SK-N-SH treated with all-trans-retinoic acid at 6 μM for 48 hours (cell line): ENCODE results near the gene ZDHHC5.

Experiments
- ATAC-seq: fragments of 200-7000 bp; cut with Tn5 transposase; 3 replicates; pipeline ENCODE4 v1.9.1; 2020; ENCODE audit warnings: mild to moderate bottlenecking, moderate library complexity
- BACH2 ChIP-seq: fragments of 250-450 bp; sonication (Bioruptor Pico); IDR thresholded peaks from 2 replicates; pipeline ENCODE4 v1.9.0; 2021; ENCODE audit warnings: mild to moderate bottlenecking, borderline replicate concordance
- CREB5 ChIP-seq: fragments of 250-450 bp; sonication (Bioruptor Pico); IDR thresholded peaks from 2 replicates; pipeline ENCODE4 v1.5.1; 2020; ENCODE audit warnings: low read depth, mild to moderate bottlenecking, moderate library complexity
- CSRNP3 ChIP-seq: fragments of 250-450 bp; sonication (Bioruptor Pico); IDR thresholded peaks from 2 replicates; pipeline ENCODE4 v1.5.1; 2021; ENCODE audit warnings: mild to moderate bottlenecking, moderate library complexity
- ESRRG ChIP-seq: fragments of 250-450 bp; sonication (Bioruptor Pico); IDR thresholded peaks from 2 replicates; pipeline ENCODE4 v1.6.1; 2021; ENCODE audit warnings: mild to moderate bottlenecking
- GLIS3 ChIP-seq: fragments of 250-450 bp; sonication (Bioruptor Pico); IDR thresholded peaks from 2 replicates; pipeline ENCODE4 v1.5.0; 2020; ENCODE audit warnings: mild to moderate bottlenecking, moderate library complexity
- ISL1 ChIP-seq: fragments of 250-450 bp; sonication (Bioruptor Pico); IDR thresholded peaks from 2 replicates; pipeline ENCODE4 v2.1.2; 2022; ENCODE audit warnings: mild to moderate bottlenecking, moderate library complexity
- OSR1 ChIP-seq: fragments of 250-450 bp; sonication (Bioruptor Pico); IDR thresholded peaks from 2 replicates; pipeline ENCODE4 v1.8.0; 2022; ENCODE audit warnings: moderate library complexity, mild to moderate bottlenecking, inconsistent platforms
- PATZ1 ChIP-seq: fragments of 250-450 bp; sonication (Bioruptor Pico); IDR thresholded peaks from 2 replicates; pipeline ENCODE4 v1.8.0; 2020; ENCODE audit warnings: mild to moderate bottlenecking, moderate library complexity, borderline replicate concordance
- POU6F1 ChIP-seq: fragments of 250-450 bp; sonication (Bioruptor Pico); IDR thresholded peaks from 2 replicates; pipeline ENCODE4 v1.8.0; 2021; ENCODE audit warnings: low read depth, mild to moderate bottlenecking, moderate library complexity, borderline replicate concordance
- PPARA ChIP-seq: fragments of 250-450 bp; sonication (Bioruptor Pico); IDR thresholded peaks from 2 replicates; pipeline ENCODE4 v1.5.0; 2020; ENCODE audit warnings: mild to moderate bottlenecking, borderline replicate concordance
- RARB ChIP-seq: fragments of 250-450 bp; sonication (Bioruptor Pico); IDR thresholded peaks from 2 replicates; pipeline ENCODE4 v1.8.0; 2021; ENCODE audit warnings: mild to moderate bottlenecking, moderate library complexity
- SNAI2 ChIP-seq: fragments of 250-450 bp; sonication (Bioruptor Pico); IDR thresholded peaks from 2 replicates; pipeline ENCODE4 v1.5.0; 2020; ENCODE audit warnings: mild to moderate bottlenecking, moderate library complexity
- TCF4 ChIP-seq: fragments of 250-450 bp; sonication (Bioruptor Pico); IDR thresholded peaks from 2 replicates; pipeline ENCODE4 v1.8.0; 2021; ENCODE audit warnings: mild to moderate bottlenecking, moderate library complexity, borderline replicate concordance
- TOX ChIP-seq: fragments of 250-450 bp; sonication (Bioruptor Pico); IDR thresholded peaks from 2 replicates; pipeline ENCODE4 v1.8.0; 2021; ENCODE audit warnings: mild to moderate bottlenecking, moderate library complexity, borderline replicate concordance
- TSHZ2 ChIP-seq: fragments of 250-450 bp; sonication (Bioruptor Pico); IDR thresholded peaks from 2 replicates; pipeline ENCODE4 v1.5.0; 2020; ENCODE audit warnings: mild to moderate bottlenecking, moderate library complexity
- ZFP3 ChIP-seq: fragments of 250-450 bp; sonication (Bioruptor Pico); IDR thresholded peaks from 2 replicates; pipeline ENCODE4 v1.5.0; 2020; ENCODE audit warnings: mild to moderate bottlenecking, moderate library complexity
- ZFP30 ChIP-seq: fragments of 450-650 bp; formaldehyde crosslinking; IDR thresholded peaks from 2 replicates; pipeline ENCODE4 v1.5.0; 2022; ENCODE audit warnings: mild to moderate bottlenecking, moderate library complexity
- ZNF565 ChIP-seq: fragments of 450-650 bp; formaldehyde crosslinking; conservative IDR thresholded peaks from 2 replicates; pipeline ENCODE4 v1.5.0; 2020; ENCODE audit warnings: low read depth, mild to moderate bottlenecking, moderate library complexity
- ZNF70 ChIP-seq: fragments of 450-650 bp; formaldehyde crosslinking; IDR thresholded peaks from 2 replicates; pipeline ENCODE4 v1.5.0; 2020; ENCODE audit warnings: mild to moderate bottlenecking, moderate library complexity

The ZDHHC5 gene

GRCh38 chr11:57622263-57622662 lies 45.7 kb upstream of the ZDHHC5 start (continued):
- TF ChIP-seq PPARA (CRISPR knock-in tag) (no peak), BACH2 (no peak), CSRNP3 (CRISPR knock-in tag) (no peak), ZFP3 (CRISPR knock-in tag) (no peak)

- ATAC-seq: no peak
- TF ChIP-seq BACH2 (no peak), ZNF565 (CRISPR knock-in tag) (no peak), TOX (CRISPR knock-in tag) (no peak), RARB (CRISPR knock-in tag) (no peak), TCF4 (CRISPR knock-in tag) (no peak), POU6F1 (no peak), OSR1 (CRISPR knock-in tag) (no peak)
- TF ChIP-seq, all 23 proteins: peak for 0
Observed at GRCh38 chr11:57624864-57625263, 43.0 kb upstream of the ZDHHC5 start.

GRCh38 chr11:57626895-57627294 lies 41.0 kb upstream of the ZDHHC5 start:
- TF ChIP-seq GLIS3 (CRISPR knock-in tag) (no peak), BACH2 (no peak), ZFP3 (CRISPR knock-in tag) (no peak), POU6F1 (no peak), ESRRG (no peak), ISL1 (CRISPR knock-in tag) (no peak)
- TF ChIP-seq, all 23 proteins: peak for 0
- ATAC-seq: no peak

- ATAC-seq: no peak
- TF ChIP-seq SNAI2 (CRISPR knock-in tag) (no peak), CREB5 (no peak), ESRRG (no peak), POU6F1 (no peak), ZNF565 (CRISPR knock-in tag) (no peak)
Observed at GRCh38 chr11:57630171-57630570, 37.7 kb upstream of the ZDHHC5 start.

GRCh38 chr11:57632116-57632515 lies 35.8 kb upstream of the ZDHHC5 start:
- no peak for TF ChIP-seq TCF4 (CRISPR knock-in tag)
- ATAC-seq: no peak; the same call in 2 of the 3 replicates

- ATAC-seq: no peak
- no peak for TF ChIP-seq ZFP30 (CRISPR knock-in tag)
- TF ChIP-seq CREB5: no peak
- no peak for TF ChIP-seq PPARA (CRISPR knock-in tag)
- TF ChIP-seq ZNF70 (CRISPR knock-in tag): no peak
- TF ChIP-seq PATZ1: no peak
- no peak for TF ChIP-seq TSHZ2 (CRISPR knock-in tag)
Observed at GRCh38 chr11:57633394-57634070, 34.4 kb upstream of the ZDHHC5 start.
